GM13976 (cell line): Measurements from ENCODE around the gene CD96.
"Not testable (repeated sequence)": the region's sequence is repeated elsewhere in the genome, so short reads cannot be mapped to it uniquely, and the experiment has no call there.

Experiments
- DNase-seq: peaks from one replicate; pipeline ENCODE4 v3.0.0; 2012; ENCODE audit warnings: low spot score
- in situ Hi-C: fragments of 300-500 bp; cut with MboI; formaldehyde crosslinking; loops from one replicate; pipeline ENCODE4 v1.12.0; 2022; ENCODE audit warnings: low sequenced_read_pairs, mixed read lengths, inconsistent platforms; ENCODE audit not compliant: unreplicated experiment
- TF ChIP-seq, protein P1 (sequence below): IDR thresholded peaks from 2 replicates; pipeline ENCODE4 v1.5.1; 2012; ENCODE audit warnings: borderline replicate concordance, mild to moderate bottlenecking; ENCODE audit not compliant: insufficient read depth; ENCODE audit errors: extremely low read depth, missing control alignments, control extremely low read depth

CD96 gene

DNA sequence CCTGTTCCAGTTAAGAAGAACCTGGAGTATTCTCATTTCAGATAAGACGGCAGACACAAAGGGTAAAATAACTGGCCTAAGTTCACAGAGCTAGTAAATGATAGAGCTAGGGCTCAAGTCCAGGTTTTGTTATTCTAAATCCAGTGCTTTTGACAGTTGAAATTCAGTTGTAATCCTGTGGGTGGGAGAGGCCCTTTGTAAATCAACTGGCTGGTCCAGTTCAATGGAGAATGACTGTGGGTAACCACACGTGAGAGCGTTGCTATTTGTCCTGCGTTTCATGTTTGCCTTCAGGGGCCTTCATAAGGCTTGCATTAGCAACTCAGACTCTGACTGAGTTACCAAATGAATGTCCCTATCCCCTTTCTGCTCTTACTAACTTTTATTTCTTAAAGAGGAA lies 24.2 kb upstream of the CD96 start:
- TF ChIP-seq, protein P1, sequence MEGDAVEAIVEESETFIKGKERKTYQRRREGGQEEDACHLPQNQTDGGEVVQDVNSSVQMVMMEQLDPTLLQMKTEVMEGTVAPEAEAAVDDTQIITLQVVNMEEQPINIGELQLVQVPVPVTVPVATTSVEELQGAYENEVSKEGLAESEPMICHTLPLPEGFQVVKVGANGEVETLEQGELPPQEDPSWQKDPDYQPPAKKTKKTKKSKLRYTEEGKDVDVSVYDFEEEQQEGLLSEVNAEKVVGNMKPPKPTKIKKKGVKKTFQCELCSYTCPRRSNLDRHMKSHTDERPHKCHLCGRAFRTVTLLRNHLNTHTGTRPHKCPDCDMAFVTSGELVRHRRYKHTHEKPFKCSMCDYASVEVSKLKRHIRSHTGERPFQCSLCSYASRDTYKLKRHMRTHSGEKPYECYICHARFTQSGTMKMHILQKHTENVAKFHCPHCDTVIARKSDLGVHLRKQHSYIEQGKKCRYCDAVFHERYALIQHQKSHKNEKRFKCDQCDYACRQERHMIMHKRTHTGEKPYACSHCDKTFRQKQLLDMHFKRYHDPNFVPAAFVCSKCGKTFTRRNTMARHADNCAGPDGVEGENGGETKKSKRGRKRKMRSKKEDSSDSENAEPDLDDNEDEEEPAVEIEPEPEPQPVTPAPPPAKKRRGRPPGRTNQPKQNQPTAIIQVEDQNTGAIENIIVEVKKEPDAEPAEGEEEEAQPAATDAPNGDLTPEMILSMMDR: no peak
- in situ Hi-C loops: no loop called here
- DNase-seq: no peak

DNA sequence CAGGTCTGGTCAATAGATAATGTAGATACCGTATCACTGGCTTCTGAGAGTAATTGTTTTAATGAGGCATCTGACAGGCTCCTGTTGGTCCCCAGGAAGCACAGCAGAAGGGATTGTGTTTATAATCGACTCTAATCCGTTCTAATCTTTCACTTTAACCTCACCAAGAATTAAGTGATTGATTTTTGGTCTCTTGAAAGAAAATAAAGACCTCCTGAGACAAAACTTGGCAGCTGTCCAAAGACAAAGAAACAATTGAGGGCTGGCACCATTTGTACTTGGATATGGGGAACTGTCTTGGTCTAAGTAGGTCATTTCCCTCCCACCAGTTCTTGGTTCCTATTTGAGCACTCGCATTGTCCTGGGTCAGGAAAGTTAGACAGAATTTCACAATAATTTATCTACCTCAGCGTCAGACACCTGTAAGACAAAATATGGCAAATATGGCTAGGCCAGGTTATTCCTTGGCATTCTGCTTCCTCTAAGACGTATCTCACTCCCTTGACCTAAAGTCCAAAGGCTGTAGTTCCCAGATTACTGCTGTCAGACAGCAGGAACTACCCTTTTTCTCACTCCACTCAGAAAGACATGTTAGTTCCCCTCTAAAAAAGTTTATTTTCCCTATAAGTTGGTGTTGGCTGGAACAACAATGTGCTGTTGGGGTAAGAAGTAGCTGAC lies 22.7 kb upstream of the CD96 start:
- in situ Hi-C loops: no loop called here
- TF ChIP-seq, protein P1: no peak
- no peak for DNase-seq

DNA sequence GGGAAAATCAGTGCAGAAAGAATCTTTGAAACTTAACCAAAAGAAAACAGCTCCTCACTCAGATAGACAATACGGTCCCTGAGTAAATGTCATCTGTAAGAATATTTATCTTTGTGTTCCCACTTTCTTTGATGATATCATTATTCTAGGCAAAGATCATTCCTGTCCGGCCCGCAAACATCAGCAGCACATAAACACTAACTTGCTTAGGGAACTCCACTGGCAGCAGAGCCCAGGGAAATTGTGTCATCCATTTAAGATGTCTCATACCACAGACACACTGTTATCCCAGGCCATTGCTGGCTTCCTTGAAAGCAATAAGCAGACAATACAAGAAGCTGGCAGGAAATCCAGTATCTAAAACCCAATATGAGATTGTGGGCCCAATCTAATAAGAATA lies 20.1 kb upstream of the CD96 start:
- in situ Hi-C loops: no loop called here
- TF ChIP-seq, protein P1: no peak
- no peak for DNase-seq

DNA sequence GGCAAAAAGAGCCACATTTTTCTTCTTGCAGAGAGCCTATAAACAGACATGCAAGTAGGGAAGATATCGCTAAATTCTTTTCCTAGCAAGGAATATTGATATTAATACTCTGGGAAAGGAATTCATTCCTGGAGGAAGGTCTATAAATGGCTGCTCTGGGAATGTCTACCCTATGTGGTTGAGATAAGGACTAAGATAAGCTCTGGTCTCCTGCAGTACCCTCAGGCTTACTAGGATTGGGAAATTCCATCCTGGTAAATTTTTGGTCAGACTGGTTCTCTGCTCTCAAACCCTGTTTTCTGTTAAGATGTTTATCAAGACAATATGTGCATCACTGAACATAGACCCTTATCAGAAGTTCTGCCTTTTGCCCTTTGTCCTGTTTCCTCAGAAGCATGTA lies 17.5 kb upstream of the CD96 start:
- in situ Hi-C loops, DNase-seq: not testable (repeated sequence)

DNA sequence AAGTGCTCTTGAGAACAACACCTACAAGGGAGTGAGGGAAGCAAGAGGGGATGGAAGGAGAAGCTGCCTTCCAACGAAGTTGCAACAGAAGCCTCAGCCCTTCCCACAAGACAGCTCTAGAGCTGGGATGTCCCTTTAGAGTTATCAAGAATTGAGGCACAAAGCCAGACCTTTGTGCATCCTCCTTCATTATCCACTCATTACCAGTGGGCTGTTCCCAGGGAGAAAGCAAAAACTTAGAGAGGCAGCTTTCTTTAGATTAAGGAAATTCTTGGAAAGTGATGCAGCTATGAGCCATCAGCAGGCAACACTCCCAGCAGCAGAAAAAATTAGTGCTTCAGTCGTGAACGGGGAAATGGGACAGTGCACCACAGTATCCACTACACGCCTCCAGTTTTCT lies 10.6 kb upstream of the CD96 start:
- DNase-seq: no peak
- in situ Hi-C loops: loop anchor here (25.0 kb wide), 1 partner anchor 1794 kb away; no protein-coding TSS in a partner anchor

DNA sequence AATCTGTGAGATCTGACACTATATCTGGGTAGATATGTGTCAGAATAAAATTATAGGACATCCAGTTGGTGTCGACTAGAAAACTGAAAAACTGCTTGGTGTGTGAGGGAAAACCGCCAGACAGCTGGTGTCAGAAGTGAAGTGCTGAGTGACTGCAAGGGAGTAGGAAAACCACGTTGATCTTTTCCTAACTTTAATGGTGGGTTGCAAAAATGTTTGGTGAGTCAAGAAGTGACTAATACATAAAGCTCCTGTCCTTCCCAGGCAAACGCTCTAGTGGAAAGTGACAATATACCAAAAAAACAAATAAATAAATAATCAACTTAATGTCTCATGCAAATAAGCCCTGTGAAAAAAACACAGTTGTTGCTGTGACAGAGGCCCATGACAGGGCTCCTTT lies 7.3 kb upstream of the CD96 start:
- TF ChIP-seq, protein P1: no peak
- no peak for DNase-seq
- in situ Hi-C loops: loop anchor here (25.0 kb wide), 1 partner anchor 1797 kb away; no protein-coding TSS in a partner anchor

More for the DNA sequence above, 10.6 kb upstream of the CD96 start:
- TF ChIP-seq, protein P1: no peak

DNA sequence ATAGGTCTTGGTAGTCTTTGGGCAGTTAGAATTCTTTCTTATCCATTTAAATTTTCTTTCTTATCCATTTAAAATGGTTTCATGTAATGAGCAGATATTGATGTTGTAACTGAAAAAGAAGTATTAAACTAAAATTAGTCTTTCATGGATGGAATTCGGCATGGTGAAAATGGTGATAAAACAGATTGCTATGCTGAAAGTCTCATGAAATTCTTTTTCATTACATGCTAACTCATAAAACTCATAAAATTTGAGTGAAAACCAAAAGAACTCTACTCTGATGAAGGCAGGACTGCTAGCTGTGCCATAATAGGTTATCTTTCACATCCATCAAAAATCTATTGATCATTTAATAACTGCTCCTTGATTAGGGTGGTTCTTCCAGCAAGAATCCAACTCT lies 3.9 kb upstream of the CD96 start:
- TF ChIP-seq, protein P1: no peak

More for the DNA sequence above, 3.9 kb upstream of the CD96 start:
- no peak for DNase-seq
- in situ Hi-C loops: loop anchor here (25.0 kb wide), 1 partner anchor 1801 kb away; no protein-coding TSS in a partner anchor
